H1 (cell line): Measurements from ENCODE around the gene NOC4L. TPM values are rescaled to one million over a fixed set of nuclear protein-coding genes. Genes with fewer than 3 reads are reported as not detected.

Experiments
- ATF2 ChIP-seq: IDR thresholded peaks from 2 replicates; pipeline ENCODE4 v1.6.1; 2012; ENCODE audit warnings: low read length, inconsistent platforms
- JUN ChIP-seq: IDR thresholded peaks from 2 replicates; pipeline ENCODE4 v1.6.1; 2011; ENCODE audit warnings: low read depth, mild to moderate bottlenecking, improper control_type of control experiment, low read length
- ZNF274 ChIP-seq: IDR thresholded peaks from 2 replicates; pipeline ENCODE4 v1.7.0; 2012; ENCODE audit warnings: low read length, borderline replicate concordance; ENCODE audit errors: extremely low read depth
- polyA plus RNA-seq, 7 experiments: library from polyadenylated mRNA; depleted of rRNA in 3 of 7; stranded (reverse) in 5 of 7; unstranded in 2 of 7; fragments of >200 nt in 5 of 7; fragments of 200-250 nt in 2 of 7; gene quantifications; 1 replicate in 5 of 7; 2 replicates in 1 of 7; 4 replicates in 1 of 7; pipeline versions ENCODE4 v1.2.1 to v1.2.3, GENCODE V29; 2011 to 2013; ENCODE audit warnings: missing spikeins in 2 of 7, mixed read lengths in 2 of 7
- total RNA-seq: library from RNA; stranded (reverse); fragmentation: NEBNext Ultra II Directional; extraction: Animal tissue kit (Norgen Biotek cat#: 25700); gene quantifications from 2 replicates; pipeline ENCODE4 v1.2.1, GENCODE V29; 2021

Gene NOC4L
- total and polyA plus RNA-seq, 2 of the 8 experiments (the other 6 are each of a cell fraction or from before 2014, with no cell fraction given): 26.8 to 40.3 TPM

DNA sequence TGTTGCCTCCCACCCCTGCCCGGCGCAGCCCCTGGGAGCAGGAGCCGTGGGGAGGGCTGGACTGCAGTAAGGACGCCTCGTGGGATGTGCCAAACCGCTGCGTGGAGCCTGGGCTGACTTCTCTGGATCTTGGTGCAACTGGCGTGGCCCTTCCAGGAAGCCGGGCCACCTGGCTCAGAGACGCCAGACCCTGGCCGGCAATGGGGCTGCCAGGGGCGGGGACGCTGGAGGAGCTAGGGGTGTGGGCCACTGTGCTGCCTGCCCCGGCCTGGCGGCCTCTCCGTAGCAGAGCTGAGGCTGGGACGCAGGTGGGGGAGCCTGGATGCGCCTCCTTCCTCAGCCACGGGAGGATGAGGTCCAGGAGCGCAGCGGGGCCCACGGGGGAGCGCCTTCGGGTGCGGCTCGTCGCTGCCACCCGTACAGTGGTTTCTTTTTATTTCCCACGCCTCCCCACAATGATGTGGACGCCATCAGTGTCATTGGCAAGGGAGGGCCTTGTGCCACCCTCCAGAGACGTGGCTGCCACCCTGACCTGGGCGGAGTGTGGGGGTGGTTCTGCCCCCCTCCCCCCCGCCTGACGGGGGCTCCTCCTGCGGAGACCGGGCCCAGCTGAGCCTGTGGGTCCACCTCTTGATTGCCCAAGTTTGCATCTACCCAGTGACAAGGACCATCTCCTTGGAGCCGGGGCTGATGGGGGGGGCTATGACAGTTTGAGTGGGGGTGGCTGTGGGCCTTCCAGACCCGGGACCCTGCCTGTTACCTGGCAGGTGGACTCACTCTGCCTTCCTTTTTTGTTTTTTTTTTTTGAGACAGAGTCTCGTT is 11.4 kb upstream of the NOC4L start (continued):
- no peak for TF ChIP-seq ZNF274
- no peak for TF ChIP-seq JUN
- no peak for TF ChIP-seq ATF2
